Lower leg skin (tissue), 3 donors: ENCODE data around the gene UST.

Source experiments
- POLR2A ChIP-seq, 2 donors: fragments of 450-650 bp; IDR thresholded peaks; one replicate each; pipeline ENCODE4 v1.6.1; 2016 to 2017; ENCODE audit warnings: antibody characterized with exemption in 2 of 2, mild to moderate bottlenecking in 1 of 2, moderate library complexity in 1 of 2
- TF ChIP-seq, protein P1 (sequence below), 3 donors: fragments of 450-650 bp; IDR thresholded peaks; one replicate each; pipeline ENCODE4 v1.5.1; 2016; ENCODE audit warnings: antibody characterized with exemption in 3 of 3, mild to moderate bottlenecking in 3 of 3, moderate library complexity in 2 of 3

DNA sequence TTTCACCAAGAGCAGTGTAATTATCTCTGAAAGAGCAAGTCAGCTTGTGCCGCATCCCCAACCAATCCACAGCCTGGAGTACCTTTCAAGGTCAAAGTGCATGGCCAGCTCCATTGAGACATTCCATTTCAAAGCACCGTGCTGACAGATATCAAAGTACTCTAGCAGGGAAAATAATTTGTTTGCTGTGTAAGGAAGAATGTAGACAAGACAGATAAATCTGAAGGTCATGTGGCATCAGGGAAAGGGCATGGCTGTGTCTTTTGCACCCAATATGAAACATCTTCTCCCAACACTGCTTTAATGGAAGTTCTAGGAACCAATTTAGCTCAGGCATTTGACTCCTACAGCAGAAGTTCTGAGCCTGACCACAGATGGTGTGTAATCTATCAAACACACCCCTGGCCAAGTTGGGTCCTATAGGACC lies 328.0 kb downstream of the UST start:
- TF ChIP-seq, protein P1, sequence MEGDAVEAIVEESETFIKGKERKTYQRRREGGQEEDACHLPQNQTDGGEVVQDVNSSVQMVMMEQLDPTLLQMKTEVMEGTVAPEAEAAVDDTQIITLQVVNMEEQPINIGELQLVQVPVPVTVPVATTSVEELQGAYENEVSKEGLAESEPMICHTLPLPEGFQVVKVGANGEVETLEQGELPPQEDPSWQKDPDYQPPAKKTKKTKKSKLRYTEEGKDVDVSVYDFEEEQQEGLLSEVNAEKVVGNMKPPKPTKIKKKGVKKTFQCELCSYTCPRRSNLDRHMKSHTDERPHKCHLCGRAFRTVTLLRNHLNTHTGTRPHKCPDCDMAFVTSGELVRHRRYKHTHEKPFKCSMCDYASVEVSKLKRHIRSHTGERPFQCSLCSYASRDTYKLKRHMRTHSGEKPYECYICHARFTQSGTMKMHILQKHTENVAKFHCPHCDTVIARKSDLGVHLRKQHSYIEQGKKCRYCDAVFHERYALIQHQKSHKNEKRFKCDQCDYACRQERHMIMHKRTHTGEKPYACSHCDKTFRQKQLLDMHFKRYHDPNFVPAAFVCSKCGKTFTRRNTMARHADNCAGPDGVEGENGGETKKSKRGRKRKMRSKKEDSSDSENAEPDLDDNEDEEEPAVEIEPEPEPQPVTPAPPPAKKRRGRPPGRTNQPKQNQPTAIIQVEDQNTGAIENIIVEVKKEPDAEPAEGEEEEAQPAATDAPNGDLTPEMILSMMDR (IDR thresholded peaks at IDR 0.05): no peak
- no peak for TF ChIP-seq POLR2A (IDR thresholded peaks at IDR 0.05)
